ENCODE measurements around the gene TEPSIN.

DNA sequence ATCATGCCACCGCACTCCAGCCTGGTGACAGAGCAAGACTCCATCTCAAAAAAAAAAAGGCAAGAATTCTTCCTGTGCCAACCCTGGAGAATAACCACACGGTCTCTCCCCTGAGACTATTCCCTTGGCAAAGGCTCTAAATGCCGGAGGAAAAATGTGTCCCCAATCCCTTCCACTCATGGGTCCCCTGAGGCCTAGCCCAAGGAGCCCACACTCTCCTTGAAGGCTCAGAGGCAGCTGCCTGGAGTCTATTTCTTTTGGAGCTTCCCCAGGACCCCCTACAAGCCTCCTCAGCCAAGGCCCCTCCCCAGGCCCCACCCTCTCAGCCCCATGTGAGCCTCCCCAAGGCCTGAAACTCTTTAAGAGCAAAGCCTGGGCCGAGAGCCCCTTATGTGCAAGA lies 32.7 kb downstream of the TEPSIN start:
- TF ChIP-seq, protein P1, sequence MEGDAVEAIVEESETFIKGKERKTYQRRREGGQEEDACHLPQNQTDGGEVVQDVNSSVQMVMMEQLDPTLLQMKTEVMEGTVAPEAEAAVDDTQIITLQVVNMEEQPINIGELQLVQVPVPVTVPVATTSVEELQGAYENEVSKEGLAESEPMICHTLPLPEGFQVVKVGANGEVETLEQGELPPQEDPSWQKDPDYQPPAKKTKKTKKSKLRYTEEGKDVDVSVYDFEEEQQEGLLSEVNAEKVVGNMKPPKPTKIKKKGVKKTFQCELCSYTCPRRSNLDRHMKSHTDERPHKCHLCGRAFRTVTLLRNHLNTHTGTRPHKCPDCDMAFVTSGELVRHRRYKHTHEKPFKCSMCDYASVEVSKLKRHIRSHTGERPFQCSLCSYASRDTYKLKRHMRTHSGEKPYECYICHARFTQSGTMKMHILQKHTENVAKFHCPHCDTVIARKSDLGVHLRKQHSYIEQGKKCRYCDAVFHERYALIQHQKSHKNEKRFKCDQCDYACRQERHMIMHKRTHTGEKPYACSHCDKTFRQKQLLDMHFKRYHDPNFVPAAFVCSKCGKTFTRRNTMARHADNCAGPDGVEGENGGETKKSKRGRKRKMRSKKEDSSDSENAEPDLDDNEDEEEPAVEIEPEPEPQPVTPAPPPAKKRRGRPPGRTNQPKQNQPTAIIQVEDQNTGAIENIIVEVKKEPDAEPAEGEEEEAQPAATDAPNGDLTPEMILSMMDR (IDR thresholded peaks at IDR 0.05) = no peak
- TF ChIP-seq POLR2A (IDR thresholded peaks at IDR 0.05) = no peak
